Omental fat pad (tissue), 4 donors: ENCODE data around the gene VEGFD. TPM values are rescaled to one million over a fixed set of nuclear protein-coding genes. Genes with fewer than 3 reads are reported as not detected.
"Not testable (repeated sequence)": the region's sequence is repeated elsewhere in the genome, so short reads cannot be mapped to it uniquely, and the experiment has no call there.

ENCODE experiments used
- ATAC-seq: fragments of 150-250 bp; one replicate; pipeline ENCODE4 v1.9.1; 2016; ENCODE audit warnings: mild to moderate bottlenecking, moderate library complexity; ENCODE audit not compliant: low FRiP score
- DNase-seq: peaks from one replicate; pipeline ENCODE4 v3.0.0-alpha.2; 2019; ENCODE audit warnings: low spot score
- total RNA-seq, 4 donors: library from RNA; depleted of rRNA; stranded (reverse); fragments of >200 nt; gene quantifications; one replicate each; pipeline ENCODE4 v1.1.0, GENCODE V29; 2016
- TF ChIP-seq, protein P1 (sequence below), 3 donors: fragments of 450-650 bp; IDR thresholded peaks; one replicate each; pipeline ENCODE4 v1.5.1; 2016 to 2017; ENCODE audit warnings: antibody characterized with exemption in 3 of 3, mild to moderate bottlenecking in 3 of 3, moderate library complexity in 2 of 3

Gene VEGFD
- total RNA-seq, 4 donors from 2014 or later: 1.1 to 28.8 (median 6.3) TPM

DNA sequence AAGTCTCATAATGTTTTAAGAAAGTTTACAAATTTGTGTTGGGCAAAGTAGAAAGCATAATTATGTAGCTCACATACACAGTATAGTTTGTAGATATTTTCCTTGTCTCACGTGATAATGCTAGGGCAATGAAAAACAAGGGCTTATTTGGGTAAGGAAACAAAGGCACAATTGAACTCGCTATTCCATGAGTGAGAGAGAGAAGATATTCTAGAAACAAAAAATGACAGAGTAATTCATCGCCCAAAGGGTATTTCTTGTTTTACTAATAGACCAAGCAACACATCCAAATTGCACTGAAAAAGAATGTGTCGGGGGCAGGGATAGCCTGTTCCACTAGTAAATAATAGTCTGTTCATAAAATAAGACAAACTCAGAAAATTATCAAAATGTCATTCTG lies 65.1 kb downstream of the VEGFD start:
- DNase-seq (no peak), ATAC-seq (no peak)
- TF ChIP-seq, protein P1, sequence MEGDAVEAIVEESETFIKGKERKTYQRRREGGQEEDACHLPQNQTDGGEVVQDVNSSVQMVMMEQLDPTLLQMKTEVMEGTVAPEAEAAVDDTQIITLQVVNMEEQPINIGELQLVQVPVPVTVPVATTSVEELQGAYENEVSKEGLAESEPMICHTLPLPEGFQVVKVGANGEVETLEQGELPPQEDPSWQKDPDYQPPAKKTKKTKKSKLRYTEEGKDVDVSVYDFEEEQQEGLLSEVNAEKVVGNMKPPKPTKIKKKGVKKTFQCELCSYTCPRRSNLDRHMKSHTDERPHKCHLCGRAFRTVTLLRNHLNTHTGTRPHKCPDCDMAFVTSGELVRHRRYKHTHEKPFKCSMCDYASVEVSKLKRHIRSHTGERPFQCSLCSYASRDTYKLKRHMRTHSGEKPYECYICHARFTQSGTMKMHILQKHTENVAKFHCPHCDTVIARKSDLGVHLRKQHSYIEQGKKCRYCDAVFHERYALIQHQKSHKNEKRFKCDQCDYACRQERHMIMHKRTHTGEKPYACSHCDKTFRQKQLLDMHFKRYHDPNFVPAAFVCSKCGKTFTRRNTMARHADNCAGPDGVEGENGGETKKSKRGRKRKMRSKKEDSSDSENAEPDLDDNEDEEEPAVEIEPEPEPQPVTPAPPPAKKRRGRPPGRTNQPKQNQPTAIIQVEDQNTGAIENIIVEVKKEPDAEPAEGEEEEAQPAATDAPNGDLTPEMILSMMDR (IDR thresholded peaks at IDR 0.05): no peak

DNA sequence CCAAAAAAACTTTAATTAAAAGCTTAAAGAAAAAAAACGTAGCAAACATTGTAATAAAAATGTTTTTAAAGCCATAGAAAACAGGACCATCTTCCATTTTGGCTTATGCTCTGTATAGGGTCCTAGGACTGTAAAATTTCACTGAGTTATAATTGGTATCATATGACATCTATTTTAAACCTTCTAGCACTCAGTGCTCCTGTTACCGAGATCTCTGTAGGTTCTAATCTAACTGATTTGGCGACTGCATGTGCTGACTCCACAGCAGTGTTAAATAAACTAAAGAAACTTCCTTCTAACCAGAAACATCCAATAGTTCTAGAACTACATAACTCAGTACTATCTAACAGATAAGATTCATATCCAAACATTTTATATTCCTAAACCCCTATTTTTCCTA lies 68.7 kb downstream of the VEGFD start, which contains the start of gene ASB11:
Gene ASB11 (minus strand): TSS at position 132 of the 400 bp plus-strand sequence. CDS start 35 bp downstream, at position 97.
- ATAC-seq (no peak), DNase-seq (no peak)
- TF ChIP-seq, protein P1 (IDR thresholded peaks at IDR 0.05): no peak

DNA sequence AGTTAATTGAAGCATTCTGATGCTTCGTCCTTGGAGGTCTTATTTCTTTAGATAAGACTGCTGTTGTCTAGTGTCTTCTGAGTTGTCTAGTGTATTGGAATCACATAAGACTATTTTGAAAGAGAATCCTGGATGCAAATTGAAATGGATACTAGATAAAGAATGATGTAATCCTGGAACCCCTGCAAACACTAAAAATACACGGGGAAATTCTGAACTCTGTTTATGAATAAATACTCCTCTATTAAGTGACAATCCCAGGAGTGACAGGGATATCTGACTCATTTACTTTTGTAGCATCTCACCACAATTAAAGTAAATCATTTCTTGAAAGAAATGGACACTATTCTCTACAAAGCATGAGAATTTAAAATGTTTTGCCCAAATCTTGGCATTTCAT lies 69.7 kb downstream of the VEGFD start:
- ATAC-seq: no peak
- TF ChIP-seq, protein P1 (IDR thresholded peaks at IDR 0.05): no peak
- no peak for DNase-seq

DNA sequence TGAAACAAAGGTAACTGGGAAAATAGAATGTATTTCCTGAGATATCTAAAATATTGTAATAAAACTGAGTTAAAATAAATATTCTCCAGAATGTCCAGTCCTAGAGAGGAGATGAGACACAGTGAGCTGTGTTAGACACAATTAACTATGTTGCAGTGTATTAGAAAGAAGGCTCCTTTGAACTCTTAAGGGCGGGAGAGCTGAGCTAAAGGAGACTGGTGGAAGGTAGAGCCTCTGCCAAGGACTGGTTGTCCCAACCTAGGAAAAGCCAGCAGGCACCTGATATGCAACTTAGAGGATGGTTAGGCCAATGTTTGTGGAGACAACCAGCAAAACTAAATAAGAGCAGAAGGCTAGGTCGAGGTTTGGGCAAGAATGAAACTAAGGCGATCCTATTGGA lies 73.1 kb downstream of the VEGFD start:
- TF ChIP-seq, protein P1 (IDR thresholded peaks at IDR 0.05): no peak
- ATAC-seq: no peak
- no peak for DNase-seq

DNA sequence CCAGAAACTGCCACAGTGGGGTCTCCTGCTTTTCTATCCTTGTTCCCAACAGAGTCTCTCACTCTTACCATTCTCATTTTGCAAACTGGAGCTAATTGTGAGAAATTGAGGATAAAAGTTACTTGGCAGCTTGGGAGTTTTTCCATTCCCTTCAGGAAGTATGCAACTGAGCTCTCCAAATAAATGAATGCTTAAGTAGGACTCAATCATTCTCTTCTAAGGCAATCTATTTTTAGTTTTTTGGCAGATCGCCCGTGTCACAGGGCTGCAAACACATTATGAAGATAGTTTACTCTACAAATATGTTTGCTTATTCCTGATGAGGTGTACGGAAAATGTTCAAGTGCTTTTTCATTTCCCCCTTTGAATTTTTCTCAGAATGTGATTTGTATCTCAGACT lies 74.1 kb downstream of the VEGFD start:
- ATAC-seq: no peak
- DNase-seq: no peak
- TF ChIP-seq, protein P1 (IDR thresholded peaks at IDR 0.05): no peak

DNA sequence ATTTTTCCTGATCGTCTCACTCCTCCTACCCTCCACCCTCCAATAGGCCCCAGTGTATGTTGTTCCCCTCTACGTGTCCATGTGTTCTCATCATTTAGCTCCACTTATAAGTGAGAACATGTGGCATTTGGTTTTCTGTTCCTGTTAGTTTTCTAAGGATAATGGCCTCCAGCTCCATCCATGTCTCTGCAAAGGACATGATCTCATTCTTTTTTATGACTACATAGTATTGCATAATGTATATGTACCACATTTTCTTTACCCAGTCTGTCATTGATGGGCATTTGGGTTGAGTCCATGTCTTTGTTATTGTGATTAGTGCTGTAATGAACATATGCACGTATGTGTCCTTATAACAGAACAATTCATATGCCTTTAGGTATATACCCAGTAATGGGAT lies 78.3 kb downstream of the VEGFD start:
- not testable (repeated sequence) for ATAC-seq, DNase-seq

DNA sequence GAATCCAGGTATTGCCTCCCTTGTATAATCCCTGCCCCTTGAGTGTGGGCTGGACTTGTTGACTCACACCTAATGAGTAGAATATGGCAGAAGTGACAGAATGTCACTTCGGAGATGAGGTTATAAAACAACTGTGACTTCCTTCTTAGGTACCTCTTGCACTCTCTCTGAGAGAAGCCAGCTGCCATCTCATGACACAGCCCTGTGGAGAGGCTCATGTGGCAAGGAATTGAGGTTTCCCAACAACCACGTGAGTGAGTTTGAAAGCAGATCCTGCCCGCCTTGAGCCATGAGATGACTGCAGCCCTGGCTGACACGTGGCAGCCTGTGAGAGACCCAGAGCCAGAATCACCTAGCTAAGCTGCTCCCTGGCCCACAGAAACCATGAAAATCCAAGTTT lies 82.3 kb downstream of the VEGFD start:
- DNase-seq: no peak

More for the DNA sequence above, 82.3 kb downstream of the VEGFD start:
- ATAC-seq: peak; percentile 40
- TF ChIP-seq, protein P1 (IDR thresholded peaks at IDR 0.05): no peak
